SK-N-SH (cell line): ENCODE results near the gene GALNT12. TPM values are rescaled to one million over a fixed set of nuclear protein-coding genes. Genes with fewer than 3 reads are reported as not detected.

Experiments used
- CTCF ChIA-PET: fragments of 300-600, 350-600 bp; formaldehyde crosslinking; extraction: SDS; loops from one replicate; lab custom pipeline; 2021; lab: Yijun Ruan, JAX
- POLR2A ChIA-PET: fragments of 350-600 bp; sonication (Branson Sonifier 250); formaldehyde crosslinking; extraction: SDS; loops from one replicate; lab custom pipeline; 2020; ENCODE audit warnings: antibody characterized with exemption, inconsistent platforms; lab: Yijun Ruan, JAX
- DNase-seq: peaks from one replicate; pipeline ENCODE4 v3.0.0; 2012
- H2AFZ ChIP-seq: fragments of 200-600 bp; sonication (generic); 2 replicates; pipeline ENCODE4 v1.8.1; 2016; ENCODE audit warnings: antibody characterized with exemption, mild to moderate bottlenecking, low read depth
- H3F3A ChIP-seq: fragments of 200-600 bp; sonication (generic); replicated peaks from 2 replicates; pipeline ENCODE3; 2016; ENCODE audit warnings: antibody characterized with exemption, mild to moderate bottlenecking; ENCODE audit not compliant: insufficient read depth
- H3K27ac ChIP-seq, 2 experiments: fragments of 200-500 bp in 1 of 2; fragments of 200-600 bp in 1 of 2; sonication (Bioruptor generic) in 1 of 2; sonication (generic), shearing (Covaris generic) in 1 of 2; 2 replicates each; pipeline versions ENCODE4 v1.5.1 to v1.6.1; 2014 to 2016; ENCODE audit warnings: low read depth in 2 of 2, inconsistent platforms in 1 of 2, low read length in 1 of 2, mild to moderate bottlenecking in 1 of 2, mixed read lengths in 1 of 2
- H3K27me3 ChIP-seq: fragments of 200-600 bp; sonication (generic), shearing (Covaris generic); 2 replicates; pipeline ENCODE4 v1.6.1; 2016; ENCODE audit warnings: mixed run types; ENCODE audit not compliant: insufficient read depth
- H3K36me3 ChIP-seq, 2 experiments: fragments of 200-500 bp in 1 of 2; fragments of 200-600 bp in 1 of 2; sonication (Bioruptor generic) in 1 of 2; sonication (generic) in 1 of 2; replicated peaks in 1 of 2; 2 replicates each; pipeline versions ENCODE3 to v1.5.1; 2014 to 2016; ENCODE audit warnings: low read length in 1 of 2, mild to moderate bottlenecking in 1 of 2; ENCODE audit not compliant: insufficient read depth in 2 of 2, control insufficient read depth in 1 of 2
- H3K4me1 ChIP-seq, 2 experiments: fragments of 200-500 bp in 1 of 2; fragments of 200-600 bp in 1 of 2; sonication (Bioruptor generic) in 1 of 2; sonication (generic), shearing (Covaris generic) in 1 of 2; 2 replicates each; pipeline versions ENCODE4 v1.5.1 to v1.6.1; 2014 to 2016; ENCODE audit warnings: low read depth in 1 of 2, low read length in 1 of 2, mixed run types in 1 of 2; ENCODE audit not compliant: insufficient read depth in 2 of 2, control insufficient read depth in 1 of 2
- H3K4me2 ChIP-seq: fragments of 200-600 bp; sonication (generic), shearing (Covaris generic); 2 replicates; pipeline ENCODE4 v1.6.1; 2017; ENCODE audit warnings: mixed run types
- H3K4me3 ChIP-seq, 2 experiments: fragments of 200-500 bp in 1 of 2; fragments of 200-600 bp in 1 of 2; sonication (Bioruptor generic) in 1 of 2; sonication (generic), shearing (Covaris generic) in 1 of 2; 2 replicates each; pipeline versions ENCODE4 v1.5.1 to v1.8.1; 2014 to 2016; ENCODE audit warnings: low read depth in 2 of 2, inconsistent platforms in 1 of 2, low read length in 1 of 2, mild to moderate bottlenecking in 1 of 2, mixed read lengths in 1 of 2, moderate library complexity in 1 of 2
- H3K79me2 ChIP-seq: fragments of 200-600 bp; sonication (generic); 2 replicates; pipeline ENCODE4 v1.8.1; 2017; ENCODE audit warnings: mild to moderate bottlenecking; ENCODE audit not compliant: insufficient read depth
- H3K9ac ChIP-seq: fragments of 200-600 bp; sonication (generic); 2 replicates; pipeline ENCODE4 v1.6.1; 2017; ENCODE audit warnings: mixed run types
- H3K9me2 ChIP-seq: fragments of 200-600 bp; sonication (generic); 2 replicates; pipeline ENCODE4 v1.6.1; 2017; ENCODE audit warnings: mixed run types
- H3K9me3 ChIP-seq: fragments of 200-600 bp; sonication (generic); 2 replicates; pipeline ENCODE4 v1.6.1; 2017; ENCODE audit warnings: mixed run types, mild to moderate bottlenecking, moderate library complexity
- H4K20me1 ChIP-seq: fragments of 200-600 bp; sonication (generic); 2 replicates; pipeline ENCODE4 v1.6.1; 2017; ENCODE audit warnings: mild to moderate bottlenecking, mixed run types; ENCODE audit not compliant: insufficient read depth
- CHD2 ChIP-seq: fragments of 150-350 bp; IDR thresholded peaks from 2 replicates; pipeline ENCODE4 v1.6.1; 2018; ENCODE audit warnings: low read length; ENCODE audit not compliant: partially characterized antibody
- ELF1 ChIP-seq: IDR thresholded peaks from 2 replicates; pipeline ENCODE4 v1.4.0; 2012
- EP300 ChIP-seq, 2 experiments: IDR thresholded peaks; 2 replicates each; pipeline versions ENCODE4 v1.4.0 to v1.6.1; 2012; ENCODE audit warnings: borderline replicate concordance in 1 of 2, low read depth in 1 of 2, low read length in 1 of 2
- EZH2phosphoT487 ChIP-seq: fragments of 200-600 bp; sonication (generic); IDR thresholded peaks from 2 replicates; pipeline ENCODE4 v1.6.1; 2017; ENCODE audit warnings: low read depth, mixed run types, mild to moderate bottlenecking, antibody characterized with exemption, moderate library complexity, borderline replicate concordance
- FOSL2 ChIP-seq: IDR thresholded peaks from 2 replicates; pipeline ENCODE4 v1.4.0; 2012; ENCODE audit warnings: low read depth, mild to moderate bottlenecking, moderate library complexity, borderline replicate concordance
- FOXJ3 ChIP-seq: sonication (generic); formaldehyde crosslinking; IDR thresholded peaks from 2 replicates; pipeline ENCODE4 v1.5.1; 2020; ENCODE audit warnings: mild to moderate bottlenecking, missing genetic modification reagents
- GABPA ChIP-seq: IDR thresholded peaks from 2 replicates; pipeline ENCODE4 v1.4.0; 2012; ENCODE audit warnings: low read depth, mild to moderate bottlenecking
- JUND ChIP-seq: IDR thresholded peaks from 2 replicates; pipeline ENCODE4 v1.4.0; 2012
- SMC3 ChIP-seq: IDR thresholded peaks from 2 replicates; pipeline ENCODE4 v1.6.1; 2012; ENCODE audit warnings: low read depth, low read length, improper control_type of control experiment
- TAF1 ChIP-seq: IDR thresholded peaks from 2 replicates; pipeline ENCODE4 v1.6.1; 2012; ENCODE audit warnings: low read depth, mild to moderate bottlenecking, low read length, moderate library complexity, borderline replicate concordance
- WGBS: methylation state at CpG from one replicate; pipeline ENCODE4 v1.1.6; 2017; ENCODE audit warnings: low lambda C conversion rate; 5-methylcytosine and 5-hydroxymethylcytosine counted together
- polyA plus RNA-seq, 3 experiments: library from polyadenylated mRNA; depleted of rRNA; stranded (reverse); fragments of >200 nt; gene quantifications; 2 replicates each; pipeline ENCODE4 v1.2.3, GENCODE V29; 2012
- TF ChIP-seq, protein P1 (sequence below): IDR thresholded peaks from 2 replicates; pipeline ENCODE4; 2012
- TF ChIP-seq, protein P2 (sequence below): IDR thresholded peaks from 2 replicates; pipeline ENCODE4 v1.4.0; 2012; ENCODE audit warnings: low read depth

The GALNT12 gene
- polyA plus RNA-seq, 1 of the 3 experiments (the other 2 are of a cell fraction) = 7.4 TPM

DNA sequence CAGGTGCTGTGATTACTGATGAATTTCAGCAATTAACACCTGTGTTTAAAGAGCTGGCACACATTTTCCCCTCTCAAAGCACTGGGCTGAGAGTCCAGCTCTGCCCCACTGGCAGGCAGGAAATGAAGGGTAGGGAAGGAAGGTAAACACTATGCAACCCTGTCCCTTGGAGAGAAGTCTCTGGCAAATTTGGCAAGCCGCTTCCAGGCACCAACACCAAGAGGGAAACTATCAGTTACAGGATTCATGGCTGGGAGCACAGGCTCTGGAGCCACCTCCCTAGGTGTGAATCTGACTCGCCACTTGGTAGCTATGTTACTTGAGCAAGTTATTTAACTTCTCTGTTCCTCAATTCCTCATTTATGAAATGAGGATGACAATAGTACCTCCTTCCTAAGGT is 14.4 kb upstream of the GALNT12 start:
- Histone ChIP-seq H3K9me2 (no peaks in the 10 kb centered on the region), H2AFZ (no peak overlapping the region), H3K4me3 (no peak overlapping the region), H3K9ac (no peak overlapping the region), H3K27ac (no peak overlapping the region), H4K20me1 (peaks cover 10% of the 10 kb centered on the region), H3F3A (peaks cover 4% of the 10 kb centered on the region), H3K27me3 (no peaks in the 10 kb centered on the region), H3K36me3 (peaks cover 0 to 16% of the 10 kb centered on the region in 2 experiments), H3K79me2 (peaks cover 12% of the 10 kb centered on the region; the same call in 1 of the 2 replicates), H3K9me3 (no peaks in the 10 kb centered on the region), H3K4me2 (no peak overlapping the region), H3K4me1 (peaks cover 3 to 15% of the 10 kb centered on the region in 2 experiments; a peak in 1 of 4 replicates)
- DNase-seq = no peak
- 100% methylated on average over 2 of the region's 2 CpGs for WGBS
- no peak for TF ChIP-seq GABPA
- no peak for TF ChIP-seq JUND
- TF ChIP-seq FOXJ3 (CRISPR knock-in tag) = no peak
- TF ChIP-seq, protein P1, sequence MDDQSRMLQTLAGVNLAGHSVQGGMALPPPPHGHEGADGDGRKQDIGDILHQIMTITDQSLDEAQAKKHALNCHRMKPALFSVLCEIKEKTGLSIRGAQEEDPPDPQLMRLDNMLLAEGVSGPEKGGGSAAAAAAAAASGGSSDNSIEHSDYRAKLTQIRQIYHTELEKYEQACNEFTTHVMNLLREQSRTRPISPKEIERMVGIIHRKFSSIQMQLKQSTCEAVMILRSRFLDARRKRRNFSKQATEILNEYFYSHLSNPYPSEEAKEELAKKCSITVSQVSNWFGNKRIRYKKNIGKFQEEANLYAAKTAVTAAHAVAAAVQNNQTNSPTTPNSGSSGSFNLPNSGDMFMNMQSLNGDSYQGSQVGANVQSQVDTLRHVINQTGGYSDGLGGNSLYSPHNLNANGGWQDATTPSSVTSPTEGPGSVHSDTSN = no peak
- TF ChIP-seq CHD2 = no peak
- no peak for TF ChIP-seq TAF1
- POLR2A ChIA-PET = no interaction called here
- CTCF ChIA-PET = interaction anchor here (0.8 to 7.2 kb wide), 5 partner anchors 9 to 478 kb away, joined by 3 to 79 read pairs (median 7); partner anchors contain the start of gene GALNT12

DNA sequence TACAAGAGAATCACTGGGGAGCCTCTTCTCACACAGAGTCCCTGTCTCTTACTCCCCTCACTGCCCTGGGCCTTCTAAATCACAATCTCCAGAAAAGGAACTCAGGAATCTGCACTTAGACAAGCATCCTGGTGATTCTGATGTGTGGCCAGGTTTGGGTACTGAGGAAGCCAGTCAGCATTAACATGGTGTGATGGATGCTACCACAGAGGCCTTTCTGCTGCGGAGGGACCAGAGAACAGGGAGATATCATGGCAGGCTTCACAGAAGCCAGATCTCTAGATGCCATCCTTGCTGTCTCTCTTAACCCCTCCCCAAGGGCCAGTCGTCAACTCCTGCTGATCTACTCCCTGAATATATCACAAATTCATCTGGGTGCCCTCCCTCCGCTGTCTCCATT is 12.7 kb upstream of the GALNT12 start:
- Histone ChIP-seq H3K36me3 (peaks cover 0 to 3% of the 10 kb centered on the region in 2 experiments), H2AFZ (no peak overlapping the region), H3K27me3 (no peaks in the 10 kb centered on the region), H4K20me1 (peaks cover 10% of the 10 kb centered on the region), H3K9ac (no peak overlapping the region), H3K4me3 (no peak overlapping the region), H3F3A (peaks cover 4% of the 10 kb centered on the region), H3K79me2 (peaks cover 12% of the 10 kb centered on the region; the same call in 1 of the 2 replicates), H3K9me2 (no peaks in the 10 kb centered on the region), H3K9me3 (no peaks in the 10 kb centered on the region)
- POLR2A ChIA-PET = no interaction called here
- 100% methylated on average over 2 of the region's 3 CpGs for WGBS
- DNase-seq = no peak
- TF ChIP-seq EP300 (IDR thresholded peaks at IDR 0.05; ENCODE audit: borderline replicate concordance in 1 of 2, low read depth in 1 of 2, low read length in 1 of 2) = no peak
- TF ChIP-seq SMC3 = no peak
- TF ChIP-seq ELF1 = no peak
- no peak for TF ChIP-seq TAF1
- TF ChIP-seq, protein P2, sequence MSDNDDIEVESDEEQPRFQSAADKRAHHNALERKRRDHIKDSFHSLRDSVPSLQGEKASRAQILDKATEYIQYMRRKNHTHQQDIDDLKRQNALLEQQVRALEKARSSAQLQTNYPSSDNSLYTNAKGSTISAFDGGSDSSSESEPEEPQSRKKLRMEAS = no peak
- TF ChIP-seq FOXJ3 (CRISPR knock-in tag) = no peak
- TF ChIP-seq EZH2phosphoT487 = no peak
- TF ChIP-seq FOSL2 = no peak
- TF ChIP-seq, all 33 proteins: peak for 0
- peaks cover 3 to 15% of the 10 kb centered on the region in 2 experiments; a peak in 1 of 4 replicates for H3K4me1 ChIP-seq
- no peak overlapping the region for H3K27ac ChIP-seq
- CTCF ChIA-PET = interaction anchor here (2.1 to 2.9 kb wide), 2 partner anchors 13 to 479 kb away, joined by 6 to 17 read pairs; partner anchors contain the start of gene GALNT12
- H3K4me2 ChIP-seq = peak overlapping the region; percentile 82
